Measurements from ENCODE around the gene UTS2B.

- TF ChIP-seq POLR2AphosphoS5 (IDR thresholded peaks at IDR 0.05; ENCODE audit: low read depth, low read length): no peak
- TF ChIP-seq TCF7L2 (IDR thresholded peaks at IDR 0.05; ENCODE audit: low read depth, low read length): no peak
- TF ChIP-seq SIN3A (IDR thresholded peaks at IDR 0.05; ENCODE audit: borderline replicate concordance, insufficient read depth, low read depth, low read length): no peak
- TF ChIP-seq CTCF (IDR thresholded peaks at IDR 0.05): no peak
- no peak for TF ChIP-seq REST (IDR thresholded peaks at IDR 0.05; ENCODE audit: insufficient read depth in 1 of 2, low read depth in 2 of 2, low read length in 1 of 2)
Measured at GRCh38 chr3:191298846-191299245, 31.5 kb downstream of the UTS2B start.
